Endothelial cell of umbilical vein (primary cell): ENCODE measurements around the gene ZFPM1. TPM values are rescaled to one million over a fixed set of nuclear protein-coding genes. Genes with fewer than 3 reads are reported as not detected.

Experiments used
- BruUV-seq: library from RNA; stranded (reverse); fragments of 400-500 nt; replicated peaks from 2 replicates; lab custom pipeline; 2021; lab: Mats Ljungman, UMichigan
- CTCF ChIA-PET: fragments of 300-600, 350-600 bp; sonication (Branson Sonifier 250); formaldehyde crosslinking; loops from one replicate; lab custom pipeline; 2021; ENCODE audit warnings: antibody characterized with exemption, inconsistent platforms; lab: Charles Lee
- POLR2A ChIA-PET: fragments of 300-600, 350-600 bp; sonication (Branson Sonifier 250); formaldehyde crosslinking; loops from one replicate; lab custom pipeline; 2021; ENCODE audit warnings: antibody characterized with exemption, inconsistent platforms; lab: Charles Lee
- DNase-seq: peaks from one replicate; pipeline ENCODE4 v3.0.0-alpha.2; 2011; ENCODE audit warnings: low read depth, low spot score
- FAIRE-seq: peaks from 2 replicates; lab custom pipeline; 2011; peaks lifted over from hg19 to GRCh38; lab: Jason Lieb, UNC
- H2AFZ ChIP-seq: 2 replicates; pipeline ENCODE4 v1.6.0; 2012; ENCODE audit warnings: low read depth, low read length, control low read depth, inconsistent platforms
- H3K27ac ChIP-seq: 2 replicates; pipeline ENCODE4 v1.5.1; 2011; ENCODE audit warnings: low read depth, mild to moderate bottlenecking, control low read depth, low read length, moderate library complexity; ENCODE audit not compliant: insufficient read depth
- H3K27me3 ChIP-seq, 2 experiments: 2 replicates each; pipeline versions ENCODE4 v1.6.0 to v1.6.1; 2011; ENCODE audit warnings: low read length in 2 of 2, mixed read lengths in 1 of 2; ENCODE audit not compliant: control insufficient read depth in 2 of 2, insufficient read depth in 2 of 2
- H3K36me3 ChIP-seq, 2 experiments: 2 replicates in 1 of 2; 3 replicates in 1 of 2; pipeline ENCODE4 v1.5.1; 2011; ENCODE audit warnings: low read length in 2 of 2, mild to moderate bottlenecking in 1 of 2, moderate library complexity in 1 of 2; ENCODE audit not compliant: control insufficient read depth in 2 of 2, insufficient read depth in 2 of 2; ENCODE audit errors: extremely low read depth in 1 of 2
- H3K4me1 ChIP-seq: 3 replicates; pipeline ENCODE4 v1.5.1; 2011; ENCODE audit warnings: mild to moderate bottlenecking, low read length; ENCODE audit not compliant: control insufficient read depth, insufficient read depth; ENCODE audit errors: extremely low read depth
- H3K4me2 ChIP-seq: 2 replicates; pipeline ENCODE4 v1.6.1; 2011; ENCODE audit warnings: low read length, control low read depth, mixed read lengths; ENCODE audit not compliant: insufficient read depth
- H3K4me3 ChIP-seq, 3 experiments: fragments of 200-600 bp in 1 of 3; sonication (generic), shearing (Covaris generic) in 1 of 3; replicated peaks in 1 of 3; 2 replicates each; pipeline ENCODE4 v1.5.1; 2011 to 2016; ENCODE audit warnings: control low read depth in 3 of 3, low read length in 3 of 3, mild to moderate bottlenecking in 2 of 3, inconsistent platforms in 1 of 3, low read depth in 1 of 3, moderate library complexity in 1 of 3; ENCODE audit not compliant: insufficient read depth in 1 of 3
- H3K79me2 ChIP-seq: 2 replicates; pipeline ENCODE4 v1.6.0; 2012; ENCODE audit warnings: low read length, inconsistent platforms; ENCODE audit not compliant: control insufficient read depth, insufficient read depth
- H3K9ac ChIP-seq: replicated peaks from 2 replicates; pipeline ENCODE3; 2011; ENCODE audit warnings: low read length, control low read depth; ENCODE audit not compliant: insufficient read depth; ENCODE audit errors: extremely low read depth
- H3K9me1 ChIP-seq: replicated peaks from 3 replicates; pipeline ENCODE4 v1.6.0; 2011; ENCODE audit warnings: mild to moderate bottlenecking, low read length; ENCODE audit not compliant: control insufficient read depth, insufficient read depth; ENCODE audit errors: extremely low read depth
- H3K9me3 ChIP-seq: replicated peaks from 2 replicates; pipeline ENCODE4 v1.5.1; 2012; ENCODE audit warnings: low read length, inconsistent platforms; ENCODE audit not compliant: control insufficient read depth, insufficient read depth
- H4K20me1 ChIP-seq: replicated peaks from 2 replicates; pipeline ENCODE3; 2011; ENCODE audit warnings: mild to moderate bottlenecking, low read length; ENCODE audit not compliant: control insufficient read depth, insufficient read depth; ENCODE audit errors: extremely low read depth
- EZH2 ChIP-seq: IDR thresholded peaks from 2 replicates; pipeline ENCODE4 v1.6.1; 2012; ENCODE audit warnings: borderline replicate concordance, low read depth, mild to moderate bottlenecking, moderate library complexity, low read length, inconsistent platforms; ENCODE audit not compliant: severe bottlenecking
- FOS ChIP-seq: IDR thresholded peaks from 2 replicates; pipeline ENCODE4 v1.6.1; 2011; ENCODE audit warnings: mild to moderate bottlenecking, low read length, moderate library complexity, borderline replicate concordance; ENCODE audit not compliant: insufficient read depth
- GATA2 ChIP-seq: IDR thresholded peaks from 2 replicates; pipeline ENCODE4 v1.7.0; 2011; ENCODE audit warnings: low read depth, mild to moderate bottlenecking, moderate library complexity, mixed read lengths, low read length; ENCODE audit not compliant: insufficient read length, insufficient read depth
- JUN ChIP-seq: IDR thresholded peaks from 2 replicates; pipeline ENCODE4 v1.6.1; 2011; ENCODE audit warnings: borderline replicate concordance, low read depth; ENCODE audit not compliant: insufficient read length, insufficient read depth
- MYC ChIP-seq: IDR thresholded peaks from one replicate; pipeline ENCODE4 v1.6.1; 2011; ENCODE audit warnings: mild to moderate bottlenecking, low read depth, low read length
- POLR2A ChIP-seq: IDR thresholded peaks from 2 replicates; pipeline ENCODE4 v1.6.1; 2012; ENCODE audit warnings: low read depth, mild to moderate bottlenecking, control low read depth, low read length
- POLR2AphosphoS5 ChIP-seq: IDR thresholded peaks from 2 replicates; pipeline ENCODE4 v1.6.1; 2012; ENCODE audit warnings: low read depth, mild to moderate bottlenecking, control low read depth, low read length, moderate library complexity; ENCODE audit not compliant: insufficient read depth
- dilution Hi-C: fragments of 300-500 bp; cut with MboI; formaldehyde crosslinking; loops from one replicate; pipeline ENCODE4 v1.15.0; 2019; ENCODE audit warnings: low sequenced_read_pairs; ENCODE audit not compliant: extremely low pct_ligation_motif_present
- intact Hi-C: fragments of 100-400 bp; cut with micrococcal nuclease; formaldehyde crosslinking; loops from one replicate; pipeline ENCODE4 v1.10.0; 2022
- polyA plus RNA-seq, 4 experiments: library from polyadenylated mRNA; depleted of rRNA in 3 of 4; stranded (reverse) in 3 of 4; unstranded in 1 of 4; fragments of >200 nt; gene quantifications; 2 replicates each; pipeline versions ENCODE4 v1.2.1 to v1.2.3, GENCODE V29; 2011 to 2012; ENCODE audit warnings: missing spikeins in 1 of 4
- total RNA-seq: library from RNA; stranded (reverse); gene quantifications from 2 replicates; pipeline ENCODE4 v1.2.3, GENCODE V29; 2021
- TF ChIP-seq, protein P1 (sequence below), 2 donors: IDR thresholded peaks; 1 replicate in 1 of 2; 2 replicates in 1 of 2; pipeline ENCODE4 v1.5.1; 2011; ENCODE audit warnings: low read length in 2 of 2, mild to moderate bottlenecking in 2 of 2, moderate library complexity in 2 of 2, control low read depth in 1 of 2, inconsistent platforms in 1 of 2, low read depth in 1 of 2; ENCODE audit not compliant: insufficient read depth in 1 of 2; ENCODE audit errors: extremely low read depth in 1 of 2
- TF ChIP-seq, protein P2 (sequence below): IDR thresholded peaks from 2 replicates; pipeline ENCODE4 v1.6.1; 2011; ENCODE audit not compliant: insufficient read depth, insufficient read length

Gene ZFPM1
- total and polyA plus RNA-seq, 2 donors (not counting 3 experiments of a cell fraction or from before 2014, with no cell fraction given): 0.37 to 7.5 TPM

DNA sequence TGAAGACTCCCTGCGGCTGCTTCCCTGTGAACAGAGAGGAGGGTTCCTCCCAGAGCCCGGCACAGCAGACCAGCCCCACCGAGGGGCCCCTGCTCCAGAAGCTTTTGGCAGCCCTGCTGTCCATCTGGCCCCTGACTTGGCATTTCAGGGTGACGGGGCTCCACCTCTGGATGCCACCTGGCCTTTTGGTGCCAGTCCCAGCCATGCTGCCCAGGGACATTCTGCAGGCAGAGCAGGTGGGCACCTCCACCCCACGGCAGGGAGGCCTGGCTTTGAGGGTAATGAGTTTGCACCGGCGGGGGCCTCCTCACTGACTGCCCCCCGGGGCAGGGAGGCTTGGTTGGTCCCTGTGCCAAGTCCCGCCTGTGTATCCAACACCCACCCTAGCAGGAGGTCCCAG, 20.3 kb upstream of the ZFPM1 start:
- BruUV-seq: no TSS peak
- intact Hi-C loops (loop anchor here (10.0 kb wide), 1 partner anchor 408 kb away; no protein-coding TSS in a partner anchor), dilution Hi-C loops (no loop called here)
- TF ChIP-seq, protein P1, sequence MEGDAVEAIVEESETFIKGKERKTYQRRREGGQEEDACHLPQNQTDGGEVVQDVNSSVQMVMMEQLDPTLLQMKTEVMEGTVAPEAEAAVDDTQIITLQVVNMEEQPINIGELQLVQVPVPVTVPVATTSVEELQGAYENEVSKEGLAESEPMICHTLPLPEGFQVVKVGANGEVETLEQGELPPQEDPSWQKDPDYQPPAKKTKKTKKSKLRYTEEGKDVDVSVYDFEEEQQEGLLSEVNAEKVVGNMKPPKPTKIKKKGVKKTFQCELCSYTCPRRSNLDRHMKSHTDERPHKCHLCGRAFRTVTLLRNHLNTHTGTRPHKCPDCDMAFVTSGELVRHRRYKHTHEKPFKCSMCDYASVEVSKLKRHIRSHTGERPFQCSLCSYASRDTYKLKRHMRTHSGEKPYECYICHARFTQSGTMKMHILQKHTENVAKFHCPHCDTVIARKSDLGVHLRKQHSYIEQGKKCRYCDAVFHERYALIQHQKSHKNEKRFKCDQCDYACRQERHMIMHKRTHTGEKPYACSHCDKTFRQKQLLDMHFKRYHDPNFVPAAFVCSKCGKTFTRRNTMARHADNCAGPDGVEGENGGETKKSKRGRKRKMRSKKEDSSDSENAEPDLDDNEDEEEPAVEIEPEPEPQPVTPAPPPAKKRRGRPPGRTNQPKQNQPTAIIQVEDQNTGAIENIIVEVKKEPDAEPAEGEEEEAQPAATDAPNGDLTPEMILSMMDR (IDR thresholded peaks at IDR 0.05; ENCODE audit: extremely low read depth in 1 of 2, insufficient read depth in 1 of 2, low read depth in 1 of 2, low read length in 2 of 2): no peak
- TF ChIP-seq POLR2AphosphoS5 (no peak), GATA2 (no peak), MYC (no peak), FOS (no peak), JUN (no peak), POLR2A (no peak), EZH2 (no peak)
- TF ChIP-seq, protein P2, sequence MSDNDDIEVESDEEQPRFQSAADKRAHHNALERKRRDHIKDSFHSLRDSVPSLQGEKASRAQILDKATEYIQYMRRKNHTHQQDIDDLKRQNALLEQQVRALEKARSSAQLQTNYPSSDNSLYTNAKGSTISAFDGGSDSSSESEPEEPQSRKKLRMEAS: no peak
- Histone ChIP-seq H3K27me3 (no peaks in the 10 kb centered on the region), H3K4me2 (no peak overlapping the region), H4K20me1 (no peaks in the 10 kb centered on the region), H3K79me2 (peaks cover 7% of the 10 kb centered on the region), H3K4me1 (peaks cover 13% of the 10 kb centered on the region), H3K36me3 (no peaks in the 10 kb centered on the region), H3K9me3 (no peaks in the 10 kb centered on the region), H3K27ac (no peak overlapping the region), H3K9ac (no peak overlapping the region), H2AFZ (no peak overlapping the region), H3K4me3 (no peak overlapping the region), H3K9me1 (no peaks in the 10 kb centered on the region)
- DNase-seq (no peak), FAIRE-seq (no peak)
- ChIA-PET CTCF (interaction anchor here (0.5 kb wide), 1 partner anchor 69 kb away, joined by 3 read pairs; no protein-coding TSS in a partner anchor), POLR2A (no interaction called here)
